ENCODE measurements around the gene STX2.

STX2 gene

GRCh38 chr12:130778776-130779175 is 60.3 kb downstream of the STX2 start:
- no peaks in the 10 kb centered on the region for H4K20me1 ChIP-seq (ENCODE audit: insufficient read depth, low read length, poor library complexity, severe bottlenecking)
- no peak overlapping the region for H3K4me2 ChIP-seq (ENCODE audit: low read depth, low read length, poor library complexity, severe bottlenecking)
- no peaks in the 10 kb centered on the region for H3K27me3 ChIP-seq (ENCODE audit: insufficient read depth, low read length, poor library complexity, severe bottlenecking)
- H3K4me1 ChIP-seq (ENCODE audit: insufficient read depth, low read length, poor library complexity, severe bottlenecking) = no peaks in the 10 kb centered on the region
- no peak overlapping the region for H2AFZ ChIP-seq (ENCODE audit: low read length)
- H3F3A ChIP-seq (ENCODE audit: low read depth) = no peaks in the 10 kb centered on the region
- TF ChIP-seq, protein P1, sequence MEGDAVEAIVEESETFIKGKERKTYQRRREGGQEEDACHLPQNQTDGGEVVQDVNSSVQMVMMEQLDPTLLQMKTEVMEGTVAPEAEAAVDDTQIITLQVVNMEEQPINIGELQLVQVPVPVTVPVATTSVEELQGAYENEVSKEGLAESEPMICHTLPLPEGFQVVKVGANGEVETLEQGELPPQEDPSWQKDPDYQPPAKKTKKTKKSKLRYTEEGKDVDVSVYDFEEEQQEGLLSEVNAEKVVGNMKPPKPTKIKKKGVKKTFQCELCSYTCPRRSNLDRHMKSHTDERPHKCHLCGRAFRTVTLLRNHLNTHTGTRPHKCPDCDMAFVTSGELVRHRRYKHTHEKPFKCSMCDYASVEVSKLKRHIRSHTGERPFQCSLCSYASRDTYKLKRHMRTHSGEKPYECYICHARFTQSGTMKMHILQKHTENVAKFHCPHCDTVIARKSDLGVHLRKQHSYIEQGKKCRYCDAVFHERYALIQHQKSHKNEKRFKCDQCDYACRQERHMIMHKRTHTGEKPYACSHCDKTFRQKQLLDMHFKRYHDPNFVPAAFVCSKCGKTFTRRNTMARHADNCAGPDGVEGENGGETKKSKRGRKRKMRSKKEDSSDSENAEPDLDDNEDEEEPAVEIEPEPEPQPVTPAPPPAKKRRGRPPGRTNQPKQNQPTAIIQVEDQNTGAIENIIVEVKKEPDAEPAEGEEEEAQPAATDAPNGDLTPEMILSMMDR (conservative IDR thresholded peaks at IDR 0.05; ENCODE audit: low read length) = no peak
- TF ChIP-seq EZH2phosphoT487 (IDR thresholded peaks at IDR 0.05; ENCODE audit: borderline replicate concordance) = no peak
- no peak overlapping the region for H3K9ac ChIP-seq (ENCODE audit: low read depth, low read length, poor library complexity, severe bottlenecking)
- no peaks in the 10 kb centered on the region for H3K79me2 ChIP-seq (ENCODE audit: insufficient read depth, low read length)
- H3K36me3 ChIP-seq (ENCODE audit: insufficient read depth, low read length) = no peaks in the 10 kb centered on the region
- H3K9me2 ChIP-seq (replicated peaks; ENCODE audit: low read depth, low read length) = no peaks in the 10 kb centered on the region
- no peaks in the 10 kb centered on the region for H3K9me3 ChIP-seq (ENCODE audit: insufficient read depth, low read depth, low read length)
- H3K4me3 ChIP-seq (ENCODE audit: low read length, poor library complexity, severe bottlenecking) = no peak overlapping the region

DNA sequence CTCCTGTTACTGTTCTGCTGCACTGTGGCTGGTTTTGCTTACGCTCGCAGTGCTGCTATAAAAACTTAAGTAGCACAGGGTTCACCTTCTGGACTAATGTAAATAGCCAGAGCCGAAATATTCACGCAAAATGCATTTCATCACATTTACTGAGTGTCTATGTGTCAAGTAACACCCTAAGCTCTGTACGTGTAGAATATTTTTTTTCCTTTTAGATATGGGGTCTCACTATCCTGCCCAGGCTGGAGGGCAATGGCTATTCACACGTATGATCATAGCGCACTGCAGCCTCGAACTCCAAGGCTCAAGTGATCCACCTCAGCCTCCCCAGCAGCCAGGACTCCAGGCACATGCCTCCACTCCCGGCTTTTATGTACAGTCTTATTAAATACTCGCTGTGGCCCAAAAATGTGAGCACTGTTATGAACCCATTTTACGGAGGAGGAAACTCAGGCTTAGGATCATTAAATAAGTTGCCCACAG is 62.2 kb downstream of the STX2 start:
- H3K9me3 ChIP-seq (ENCODE audit: insufficient read depth, low read depth, low read length) = no peaks in the 10 kb centered on the region

DNA sequence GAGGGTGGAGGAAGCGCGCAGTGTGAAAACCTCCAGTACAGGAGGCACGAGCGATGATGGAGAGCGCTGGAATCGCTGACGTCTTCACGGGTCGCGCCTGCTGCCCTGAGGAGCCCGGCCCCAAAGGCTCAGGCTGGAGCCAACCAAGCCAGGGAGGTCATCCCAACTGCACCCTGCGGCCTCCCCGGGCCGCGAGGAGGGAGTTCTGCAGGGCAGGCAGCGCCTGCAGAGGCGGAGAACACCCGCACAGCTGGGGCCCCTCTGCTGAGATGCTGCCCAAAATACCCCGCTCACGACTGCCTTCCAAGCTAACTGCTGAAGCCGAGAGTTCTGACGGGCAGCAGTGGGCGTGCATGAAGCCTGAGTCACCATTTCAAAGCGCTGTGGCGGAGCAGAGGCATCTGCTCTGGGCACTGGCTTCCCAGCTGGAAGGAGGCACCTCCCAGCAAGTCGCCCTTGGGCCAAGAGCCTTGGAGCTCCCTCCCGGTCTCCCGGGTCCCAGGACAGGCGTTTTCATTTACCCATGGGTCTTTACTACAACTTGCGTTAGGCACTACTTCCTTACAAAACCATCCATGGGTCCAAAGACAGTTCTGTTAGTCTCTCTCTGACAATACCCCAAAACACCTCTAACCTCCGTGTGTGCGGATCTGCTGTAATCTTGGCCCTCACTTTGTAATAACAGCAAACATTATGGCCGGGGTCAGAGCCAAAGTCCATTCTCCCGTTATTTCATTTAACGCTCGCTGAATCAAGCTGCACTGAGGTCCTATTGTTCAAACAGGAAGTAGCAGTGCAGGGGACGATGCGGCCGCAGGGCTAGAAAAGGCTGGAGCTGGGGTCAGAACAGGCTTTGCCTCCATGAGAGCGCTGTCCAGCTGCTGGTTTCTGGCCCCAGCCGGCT is 62.8 kb downstream of the STX2 start:
- Histone ChIP-seq H3K4me3 (ENCODE audit: low read length, poor library complexity, severe bottlenecking) (no peak overlapping the region), H3K36me3 (ENCODE audit: insufficient read depth, low read length) (no peaks in the 10 kb centered on the region), H3K27me3 (ENCODE audit: insufficient read depth, low read length, poor library complexity, severe bottlenecking) (no peaks in the 10 kb centered on the region)

More for the DNA sequence above, 62.2 kb downstream of the STX2 start:
- no peak for TF ChIP-seq EZH2phosphoT487 (IDR thresholded peaks at IDR 0.05; ENCODE audit: borderline replicate concordance)
- TF ChIP-seq, protein P1 (conservative IDR thresholded peaks at IDR 0.05; ENCODE audit: low read length) = no peak
- no peak overlapping the region for H3K9ac ChIP-seq (ENCODE audit: low read depth, low read length, poor library complexity, severe bottlenecking)
- no peaks in the 10 kb centered on the region for H3K4me1 ChIP-seq (ENCODE audit: insufficient read depth, low read length, poor library complexity, severe bottlenecking)
- no peaks in the 10 kb centered on the region for H3F3A ChIP-seq (ENCODE audit: low read depth)
- no peak overlapping the region for H3K4me3 ChIP-seq (ENCODE audit: low read length, poor library complexity, severe bottlenecking)
- no peaks in the 10 kb centered on the region for H3K79me2 ChIP-seq (ENCODE audit: insufficient read depth, low read length)
- H3K4me2 ChIP-seq (ENCODE audit: low read depth, low read length, poor library complexity, severe bottlenecking) = no peak overlapping the region
- no peaks in the 10 kb centered on the region for H3K27me3 ChIP-seq (ENCODE audit: insufficient read depth, low read length, poor library complexity, severe bottlenecking)
- H3K9me2 ChIP-seq (replicated peaks; ENCODE audit: low read depth, low read length) = no peaks in the 10 kb centered on the region
- H3K36me3 ChIP-seq (ENCODE audit: insufficient read depth, low read length) = no peaks in the 10 kb centered on the region
- no peak overlapping the region for H2AFZ ChIP-seq (ENCODE audit: low read length)
- H4K20me1 ChIP-seq (ENCODE audit: insufficient read depth, low read length, poor library complexity, severe bottlenecking) = no peaks in the 10 kb centered on the region

More for the DNA sequence above, 62.8 kb downstream of the STX2 start:
- TF ChIP-seq, protein P1 (conservative IDR thresholded peaks at IDR 0.05; ENCODE audit: low read length) = no peak
- TF ChIP-seq EZH2phosphoT487 (IDR thresholded peaks at IDR 0.05; ENCODE audit: borderline replicate concordance) = no peak
- Histone ChIP-seq H4K20me1 (ENCODE audit: insufficient read depth, low read length, poor library complexity, severe bottlenecking) (no peaks in the 10 kb centered on the region), H3K4me2 (ENCODE audit: low read depth, low read length, poor library complexity, severe bottlenecking) (no peak overlapping the region), H3K9ac (ENCODE audit: low read depth, low read length, poor library complexity, severe bottlenecking) (no peak overlapping the region), H2AFZ (ENCODE audit: low read length) (no peak overlapping the region), H3K9me3 (ENCODE audit: insufficient read depth, low read depth, low read length) (no peaks in the 10 kb centered on the region), H3K9me2 (replicated peaks; ENCODE audit: low read depth, low read length) (no peaks in the 10 kb centered on the region), H3F3A (ENCODE audit: low read depth) (no peaks in the 10 kb centered on the region), H3K4me1 (ENCODE audit: insufficient read depth, low read length, poor library complexity, severe bottlenecking) (no peaks in the 10 kb centered on the region), H3K79me2 (ENCODE audit: insufficient read depth, low read length) (no peaks in the 10 kb centered on the region)

Data from Loucy (cell line).